ENCODE measurements around the gene RABGGTB. TPM values are rescaled to one million over a fixed set of nuclear protein-coding genes. Genes with fewer than 3 reads are reported as not detected.
"Not testable (repeated sequence)": the region's sequence is repeated elsewhere in the genome, so short reads cannot be mapped to it uniquely, and the experiment has no call there.

RABGGTB gene
- total RNA-seq = 76.0 and 79.6 TPM in 2 replicates

GRCh38 chr1:75785983-75786853 lies at the start of gene RABGGTB:
Gene RABGGTB (plus strand): TSS chr1:75786256. CDS start chr1:75786272, 16 bp downstream.
- peak; percentile 98 for DNase-seq

DNA sequence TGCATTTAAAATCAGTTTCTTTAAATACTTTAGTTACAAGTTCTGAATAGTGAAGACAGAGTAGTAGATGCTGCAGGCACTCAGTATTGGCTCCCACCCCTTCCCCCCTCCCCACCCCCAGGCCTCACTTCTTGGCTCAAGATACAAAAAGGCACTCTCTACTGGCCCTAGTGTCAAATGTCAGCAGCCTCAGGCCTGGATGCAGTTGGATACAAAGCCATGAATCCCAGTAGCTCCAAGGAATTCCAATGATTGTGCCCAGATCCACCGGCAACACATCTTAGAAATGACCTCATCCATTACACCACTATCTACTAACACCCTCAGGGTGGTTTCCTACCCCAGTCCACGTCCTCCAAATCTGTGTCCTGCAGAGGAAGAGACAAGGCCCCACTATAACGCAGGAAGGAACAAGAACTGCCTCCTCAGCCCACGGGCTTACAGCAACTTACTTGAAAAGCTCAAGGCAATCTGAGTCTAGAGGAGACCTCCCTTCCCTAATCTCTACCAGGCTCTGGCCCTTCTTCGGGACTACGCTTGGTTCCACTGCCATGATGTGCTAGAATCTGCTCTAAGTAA lies 43.9 kb upstream of the RABGGTB start:
- no peak for DNase-seq

GRCh38 chr1:75745276-75745675 lies 40.8 kb upstream of the RABGGTB start:
- DNase-seq = no peak

GRCh38 chr1:75757210-75757609 lies 28.8 kb upstream of the RABGGTB start:
- DNase-seq = not testable (repeated sequence)

DNA sequence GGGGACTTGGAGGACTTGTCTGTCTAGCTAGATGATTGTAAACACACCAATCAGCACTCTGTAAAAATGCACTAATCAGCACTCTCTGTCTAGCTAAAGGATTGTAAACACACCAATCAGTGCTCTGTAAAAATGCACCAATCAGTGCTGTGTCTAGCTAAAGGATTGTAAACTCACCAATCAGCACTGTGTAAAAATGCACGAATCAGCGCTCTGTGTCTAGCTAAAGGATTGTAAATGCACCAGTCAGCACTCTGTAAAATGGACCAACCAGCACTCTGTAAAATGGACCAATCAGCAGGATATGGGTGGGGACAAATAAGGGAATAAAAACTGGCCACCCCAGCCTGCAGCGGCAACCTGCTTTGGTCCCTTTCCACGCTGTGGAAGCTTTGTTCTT lies 27.5 kb upstream of the RABGGTB start:
- DNase-seq = not testable (repeated sequence)

- no peak for DNase-seq
Observed at GRCh38 chr1:75764057-75764655, 21.9 kb upstream of the RABGGTB start.

- DNase-seq = peak; percentile 52
Observed at GRCh38 chr1:75765697-75766355, 20.2 kb upstream of the RABGGTB start.

- no peak for DNase-seq
Observed at GRCh38 chr1:75768016-75768415, 18.0 kb upstream of the RABGGTB start.

DNA sequence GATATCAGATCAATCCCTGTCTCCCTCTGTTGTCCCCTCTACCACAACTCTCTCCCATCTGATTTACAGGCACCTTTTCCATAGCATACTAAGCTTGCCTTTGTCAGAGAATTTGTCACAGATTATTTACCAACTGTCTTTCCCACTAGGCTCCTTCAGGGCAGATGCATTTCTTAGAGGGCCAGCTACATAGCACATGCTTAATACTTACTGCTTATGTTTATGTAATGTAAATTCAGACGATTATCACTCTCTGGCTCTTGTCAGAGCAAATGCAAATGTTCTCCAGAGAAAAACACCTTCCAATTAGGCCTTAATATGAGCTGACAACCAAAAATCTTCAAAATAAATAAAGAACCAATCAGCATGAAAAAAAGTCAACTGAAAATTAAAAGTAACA lies 15.3 kb upstream of the RABGGTB start:
- no peak for DNase-seq

DNA sequence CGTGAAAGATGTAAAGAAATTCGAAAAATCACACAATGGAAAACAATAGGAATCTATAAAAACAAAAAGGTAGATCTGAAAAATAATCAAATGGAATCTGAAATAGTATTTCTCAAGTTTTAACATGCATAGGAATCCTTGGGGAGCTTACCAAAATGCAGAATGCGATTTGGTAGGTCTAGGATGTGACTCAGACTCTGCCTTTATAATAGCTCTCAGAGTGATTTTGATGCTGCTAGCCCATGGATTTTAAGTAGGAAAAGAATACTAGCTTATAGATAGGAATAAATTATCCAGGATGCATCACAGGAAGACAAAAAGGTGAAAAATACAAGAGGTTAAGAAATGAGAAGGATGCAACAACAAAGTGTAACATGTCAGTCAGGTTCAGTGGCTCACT lies 14.1 kb upstream of the RABGGTB start:
- no peak for DNase-seq

DNA sequence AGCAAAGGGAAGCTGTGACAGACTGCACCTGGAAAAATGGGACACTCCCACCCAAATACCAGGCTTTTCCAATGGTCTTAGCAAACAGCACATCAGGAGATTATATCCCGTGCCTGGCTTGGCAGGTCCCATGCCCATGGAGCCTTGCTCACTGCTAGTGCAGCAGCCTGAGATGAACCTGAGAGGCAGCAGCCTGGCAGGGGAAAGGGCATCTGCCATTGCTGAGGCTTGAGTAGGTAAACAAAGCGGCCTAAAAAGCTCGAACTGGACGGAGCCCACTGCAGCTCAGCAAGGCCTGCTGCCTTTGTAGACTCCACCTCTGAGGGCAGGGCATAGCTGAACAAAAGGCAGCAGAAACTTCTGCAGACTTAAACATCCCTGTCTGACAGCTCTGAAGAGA lies 8.2 kb upstream of the RABGGTB start:
- DNase-seq = not testable (repeated sequence)

DNA sequence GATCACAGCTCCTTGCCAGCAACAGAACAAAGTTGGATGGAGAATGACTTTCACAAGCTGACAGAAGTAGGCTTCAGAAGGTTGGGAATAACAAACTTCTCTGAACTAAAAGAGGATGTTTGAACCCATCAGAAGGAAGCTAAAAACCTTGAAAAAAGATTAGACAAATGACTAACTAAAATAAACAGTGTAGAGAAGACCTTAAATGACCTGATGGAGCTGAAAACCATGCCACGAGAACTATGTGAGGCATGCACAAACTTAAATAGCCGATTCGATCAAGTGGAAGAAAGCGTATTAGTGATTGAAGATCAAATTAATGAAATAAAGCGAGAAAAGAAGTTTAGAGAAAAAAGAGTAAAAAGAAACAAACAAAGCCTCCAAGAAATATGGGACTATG lies 7.4 kb upstream of the RABGGTB start:
- DNase-seq = not testable (repeated sequence)

DNA sequence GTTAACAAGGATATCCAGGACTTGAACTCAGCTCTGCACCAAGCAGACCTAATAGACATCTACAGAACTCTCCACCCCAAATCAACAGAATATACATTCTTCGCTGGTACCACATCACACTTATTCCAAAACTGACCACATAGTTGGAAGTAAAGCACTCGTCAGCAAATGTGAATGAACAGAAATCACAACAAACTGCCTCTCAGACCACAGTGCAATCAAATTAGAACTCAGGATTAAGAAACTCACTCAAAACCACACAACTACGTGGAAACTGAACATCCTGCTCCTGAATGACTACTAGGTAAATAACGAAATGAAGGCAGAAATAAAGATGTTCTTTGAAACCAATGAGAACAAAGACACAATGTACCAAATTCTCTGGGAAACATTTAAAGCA lies 5.9 kb upstream of the RABGGTB start:
- DNase-seq = not testable (repeated sequence)

GRCh38 chr1:75783920-75784319 lies 2.1 kb upstream of the RABGGTB start:
- DNase-seq = not testable (repeated sequence)

GRCh38 chr1:75785320-75785982 lies 605 bp upstream of the RABGGTB start:
- no peak for DNase-seq

GRCh38 chr1:75786901-75787493 lies 941 bp downstream of the RABGGTB start:
- no peak for DNase-seq

DNA sequence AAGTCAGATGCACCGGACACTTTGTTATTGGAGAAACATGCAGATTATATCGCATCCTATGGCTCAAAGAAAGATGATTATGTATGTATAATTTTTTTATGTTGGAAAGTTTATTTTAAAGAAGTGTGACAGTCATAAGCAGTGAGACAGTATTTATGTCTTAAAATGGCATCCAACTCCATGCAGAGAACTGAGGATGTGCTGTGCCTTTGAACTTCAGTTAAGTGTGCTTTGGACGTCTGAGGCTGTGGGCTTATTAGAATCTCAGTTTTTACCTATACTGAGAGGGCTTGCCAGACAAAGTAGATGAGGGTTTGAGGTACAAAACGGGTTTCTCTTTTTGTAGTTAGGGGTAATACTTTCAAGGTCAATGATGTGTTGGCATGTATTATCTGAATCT lies 1.5 kb downstream of the RABGGTB start:
- no peak for DNase-seq

- no peak for DNase-seq
Observed at GRCh38 chr1:75789988-75790387, 3.9 kb downstream of the RABGGTB start.

DNA sequence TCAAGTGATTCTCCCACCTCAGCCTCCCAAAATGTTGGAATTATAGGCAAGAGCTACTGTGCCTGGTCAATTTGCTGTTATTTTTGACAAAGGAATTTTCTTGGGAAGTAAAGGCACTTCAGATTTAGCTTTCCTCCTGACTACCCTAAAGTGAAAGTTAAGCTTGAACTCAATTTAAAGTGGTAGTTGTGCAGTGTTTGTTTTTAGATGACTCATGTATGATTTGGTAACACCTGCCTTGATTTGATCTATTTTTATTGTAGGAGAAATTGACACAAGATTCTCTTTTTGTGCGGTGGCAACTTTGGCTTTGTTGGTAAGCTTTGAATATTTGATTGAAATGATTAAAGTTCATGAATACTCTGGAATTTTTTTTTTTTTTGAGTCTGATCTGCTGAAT lies 5.0 kb downstream of the RABGGTB start:
- peak; percentile 20 for DNase-seq

DNA sequence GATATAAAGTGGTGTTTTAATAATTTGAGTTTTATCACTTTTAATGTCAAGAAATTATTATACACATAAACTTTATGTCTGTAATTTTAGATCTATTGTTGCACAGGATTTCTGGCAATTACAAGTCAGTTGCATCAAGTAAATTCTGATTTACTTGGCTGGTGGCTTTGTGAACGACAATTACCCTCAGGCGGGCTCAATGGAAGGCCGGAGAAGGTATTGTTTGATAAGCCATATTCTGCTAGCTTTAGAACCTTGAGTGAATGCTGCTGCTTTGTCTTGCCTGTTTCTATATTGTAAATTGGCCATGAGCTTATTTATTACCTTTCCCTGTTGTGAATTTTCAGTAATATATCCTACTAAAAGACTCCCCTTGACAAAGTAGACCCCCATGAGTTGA lies 6.0 kb downstream of the RABGGTB start:
- DNase-seq = no peak

GRCh38 chr1:75794382-75794781 lies 8.3 kb downstream of the RABGGTB start:
- DNase-seq = no peak

GRCh38 chr1:75795703-75796193 lies 9.7 kb downstream of the RABGGTB start:
- DNase-seq = no peak

Data from dermis blood vessel endothelial cell (primary cell).